ENCODE results near the gene CIB1. TPM values are rescaled to one million over a fixed set of nuclear protein-coding genes. Genes with fewer than 3 reads are reported as not detected.

CIB1 gene
- total and polyA plus RNA-seq, 10 of the 15 experiments (the other 5 are each of a cell fraction or from before 2014, with no cell fraction given): 10.8 to 155 (median 81.9) TPM

GRCh38 chr15:90225504-90226234 is 8.1 kb downstream of the CIB1 start:
- Histone ChIP-seq H3K4me1 (ENCODE audit: control insufficient read depth, insufficient read depth, low read length) (peaks cover 6% of the 10 kb centered on the region), H3K4me2 (ENCODE audit: control insufficient read depth, insufficient read depth) (no peak overlapping the region), H3K79me2 (ENCODE audit: control insufficient read depth, insufficient read depth, low read length) (no peaks in the 10 kb centered on the region; the same call in 1 of the 2 replicates), H3K27me3 (replicated peaks in 1 of 2; ENCODE audit: control insufficient read depth in 2 of 2, insufficient read depth in 2 of 2, low read length in 1 of 2) (no peaks in the 10 kb centered on the region), H4K20me1 (ENCODE audit: control insufficient read depth, insufficient read depth) (no peaks in the 10 kb centered on the region), H2AFZ (ENCODE audit: control insufficient read depth, low read depth, low read length) (no peak overlapping the region), H3K9ac (ENCODE audit: control insufficient read depth, insufficient read depth, low read length) (no peak overlapping the region), H3K36me3 (ENCODE audit: control insufficient read depth in 2 of 2, insufficient read depth in 2 of 2, low read length in 1 of 2) (peaks cover 19 to 28% of the 10 kb centered on the region in 2 experiments; a peak in 3 of 4 replicates), H3K27ac (ENCODE audit: control insufficient read depth, insufficient read depth) (no peak overlapping the region), H3K9me3 (replicated peaks; ENCODE audit: control insufficient read depth, insufficient read depth, low read length) (no peaks in the 10 kb centered on the region), H3K4me3 (no peak overlapping the region)
- FAIRE-seq (no peak), DNase-seq (ENCODE audit: low read depth, low spot score) (no peak), ATAC-seq (no peak)
- BruUV-seq (replicated peaks): no TSS peak
- WGBS (ENCODE audit: insufficient coverage, insufficient replicate concordance, low lambda C conversion rate, missing lambda C conversion rate): 95% methylated on average over 18 of the region's 18 CpGs
- ChIA-PET RAD21 (ENCODE audit: unreplicated experiment) (no interaction called here), CTCF (interaction anchor here (0.9 to 1.0 kb wide), 2 partner anchors 61 to 64 kb away, joined by 3 to 7 read pairs; no protein-coding TSS in a partner anchor), SMC1A (ENCODE audit: uncharacterized antibody, unreplicated experiment) (interaction anchor here (0.7 kb wide), 1 partner anchor 64 kb away, joined by 3 read pairs; no protein-coding TSS in a partner anchor), POLR2A (no interaction called here)
- TF ChIP-seq RELA (IDR thresholded peaks at IDR 0.05; ENCODE audit: borderline replicate concordance, partially characterized antibody) (no peak), TARDBP (IDR thresholded peaks at IDR 0.05; ENCODE audit: borderline replicate concordance) (no peak), HDAC6 (IDR thresholded peaks at IDR 0.05; ENCODE audit: unreplicated experiment) (no peak), NR2C2 (IDR thresholded peaks at IDR 0.05; ENCODE audit: borderline replicate concordance, control insufficient read depth, insufficient read length, low read depth) (no peak), SRF (IDR thresholded peaks at IDR 0.05; ENCODE audit: low read depth in 2 of 2, low read length in 2 of 2) (no peak), RCOR1 (conservative IDR thresholded peaks at IDR 0.05; ENCODE audit: low read depth, low read length) (no peak), ASH2L (IDR thresholded peaks at IDR 0.05; ENCODE audit: borderline replicate concordance, low read depth) (no peak), EZH2 (IDR thresholded peaks at IDR 0.05; ENCODE audit: borderline replicate concordance, control insufficient read depth, low read depth, low read length) (no peak), IKZF1 (conservative IDR thresholded peaks at IDR 0.05) (no peak), CHD1 (IDR thresholded peaks at IDR 0.05; ENCODE audit: low read depth, low read length) (no peak), MXI1 (IDR thresholded peaks at IDR 0.05; ENCODE audit: low read depth, low read length) (no peak), BHLHE40 (IDR thresholded peaks at IDR 0.05; ENCODE audit: borderline replicate concordance in 1 of 2, low read depth in 2 of 2, low read length in 1 of 2) (no peak), GABPA (IDR thresholded peaks at IDR 0.05; ENCODE audit: low read depth) (no peak), DPF2 (IDR thresholded peaks at IDR 0.05) (no peak), BACH1 (IDR thresholded peaks at IDR 0.05; ENCODE audit: borderline replicate concordance) (no peak), SP1 (IDR thresholded peaks at IDR 0.05; ENCODE audit: low read depth, low read length) (no peak), ETV6 (conservative IDR thresholded peaks at IDR 0.05 in 1 of 2, IDR thresholded peaks at IDR 0.05 in 1 of 2; ENCODE audit: borderline replicate concordance in 1 of 2, low read depth in 1 of 2) (no peak)
- TF ChIP-seq, protein P1, sequence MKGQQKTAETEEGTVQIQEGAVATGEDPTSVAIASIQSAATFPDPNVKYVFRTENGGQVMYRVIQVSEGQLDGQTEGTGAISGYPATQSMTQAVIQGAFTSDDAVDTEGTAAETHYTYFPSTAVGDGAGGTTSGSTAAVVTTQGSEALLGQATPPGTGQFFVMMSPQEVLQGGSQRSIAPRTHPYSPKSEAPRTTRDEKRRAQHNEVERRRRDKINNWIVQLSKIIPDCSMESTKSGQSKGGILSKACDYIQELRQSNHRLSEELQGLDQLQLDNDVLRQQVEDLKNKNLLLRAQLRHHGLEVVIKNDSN (IDR thresholded peaks at IDR 0.05; ENCODE audit: borderline replicate concordance, extremely low read length, insufficient read depth, low read depth, low read length): no peak
- intact Hi-C loops (cut with micrococcal nuclease; ENCODE audit: unreplicated experiment): no loop called here
- in situ Hi-C loops (cut with MboI): no loop called here
